Endothelial cell of coronary artery (primary cell): Measurements from ENCODE around the gene ATP6V1C2. TPM values are rescaled to one million over a fixed set of nuclear protein-coding genes. Genes with fewer than 3 reads are reported as not detected.

Source experiments
- total RNA-seq: library from RNA; depleted of rRNA; stranded (reverse); fragments of >200 nt; gene quantifications from 2 replicates; pipeline ENCODE4 v1.2.3, GENCODE V29; 2014

ATP6V1C2 gene, protein sequence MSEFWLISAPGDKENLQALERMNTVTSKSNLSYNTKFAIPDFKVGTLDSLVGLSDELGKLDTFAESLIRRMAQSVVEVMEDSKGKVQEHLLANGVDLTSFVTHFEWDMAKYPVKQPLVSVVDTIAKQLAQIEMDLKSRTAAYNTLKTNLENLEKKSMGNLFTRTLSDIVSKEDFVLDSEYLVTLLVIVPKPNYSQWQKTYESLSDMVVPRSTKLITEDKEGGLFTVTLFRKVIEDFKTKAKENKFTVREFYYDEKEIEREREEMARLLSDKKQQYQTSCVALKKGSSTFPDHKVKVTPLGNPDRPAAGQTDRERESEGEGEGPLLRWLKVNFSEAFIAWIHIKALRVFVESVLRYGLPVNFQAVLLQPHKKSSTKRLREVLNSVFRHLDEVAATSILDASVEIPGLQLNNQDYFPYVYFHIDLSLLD
- not detected in 2 replicates for total RNA-seq

DNA sequence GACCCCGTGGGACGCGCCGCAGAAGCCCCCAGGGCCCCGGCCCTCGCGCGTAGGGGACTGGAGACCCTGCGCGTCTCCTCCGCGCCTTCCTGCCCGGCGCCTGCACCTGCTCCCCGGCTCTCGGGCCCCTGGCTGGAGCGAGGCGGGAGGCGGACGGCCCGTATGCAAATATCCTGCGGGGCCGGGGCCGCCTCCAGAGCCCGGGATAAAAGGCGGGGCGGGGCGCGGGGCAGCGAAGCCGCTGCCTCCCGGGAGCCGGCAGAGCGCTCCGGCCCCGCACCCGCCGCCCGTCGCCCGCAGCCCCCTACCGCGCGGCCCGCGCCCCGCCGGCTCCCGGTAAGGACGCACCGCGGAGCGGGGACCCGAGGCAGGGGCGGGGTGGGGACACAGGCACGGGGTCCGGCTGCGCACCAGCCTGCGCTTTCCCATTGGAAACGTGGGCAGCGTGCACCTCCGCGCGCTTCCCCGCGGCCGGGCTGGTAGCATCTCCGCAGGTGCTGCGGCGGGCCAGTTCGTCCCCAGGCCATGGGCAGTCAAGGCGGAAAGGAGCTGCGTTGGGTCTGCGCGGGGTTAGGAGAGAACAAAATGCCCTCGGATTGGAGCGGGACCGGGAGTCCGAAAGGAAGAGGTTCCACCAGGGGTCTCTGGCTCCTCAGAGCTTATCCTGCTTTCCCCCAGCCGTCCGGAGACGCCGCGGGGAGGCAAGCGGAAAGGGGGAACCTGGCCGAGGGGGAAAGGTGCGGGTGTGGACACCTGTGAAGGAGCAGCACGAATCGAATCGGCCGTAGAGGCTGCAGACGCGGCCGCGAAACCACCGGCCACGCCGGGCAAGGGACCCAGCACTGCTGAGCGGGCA is at the start of gene ATP6V1C2:
Gene ATP6V1C2, plus strand, starts transcription at position 235 of the 856 bp plus-strand sequence. CDS start 1,220 bp downstream, outside the sequence.

DNA sequence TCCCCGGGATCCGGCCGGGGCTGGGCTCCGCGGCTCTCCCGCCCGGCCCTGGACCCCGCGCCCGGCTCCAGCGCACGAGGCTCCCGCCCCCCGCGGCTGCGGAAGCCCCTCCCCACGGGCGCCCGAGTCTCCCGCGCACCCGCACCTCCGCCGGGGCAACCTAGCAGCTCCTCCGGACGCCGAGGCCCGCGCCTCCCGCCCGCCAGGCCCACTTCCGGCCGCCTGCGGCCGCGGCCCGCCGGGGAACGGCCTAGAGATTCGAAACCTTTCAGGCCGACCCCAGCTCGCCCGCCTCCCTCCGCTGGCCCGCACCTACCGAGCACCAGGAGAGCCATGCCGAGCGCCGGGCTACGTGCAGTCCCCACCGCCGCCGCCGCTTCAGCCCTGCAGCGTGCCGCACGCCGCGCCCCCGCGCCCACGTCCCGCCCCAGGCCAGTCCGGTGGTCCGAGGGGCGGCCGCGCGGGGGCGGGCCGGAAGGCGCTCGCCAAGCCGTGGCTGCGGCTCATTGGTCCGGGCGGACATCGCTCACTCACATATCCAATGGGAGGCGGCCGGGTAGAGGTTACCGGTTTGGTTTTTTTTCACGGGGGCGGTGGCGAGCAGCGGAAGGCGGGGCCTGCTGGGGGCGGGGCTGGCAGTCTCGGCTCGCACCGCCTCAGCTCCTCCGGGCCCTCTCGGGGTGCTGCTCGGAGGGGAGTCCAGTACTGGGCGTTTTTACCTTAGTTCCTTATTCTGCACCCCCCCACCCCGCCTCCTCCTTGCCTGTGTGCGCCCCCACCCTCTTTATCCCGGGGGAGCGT is 91.1 kb downstream of the ATP6V1C2 start, which contains the start of gene PDIA6:
Gene PDIA6, minus strand, starts transcription at position 424 of the 801 bp plus-strand sequence. Its CDS starts 89 bp downstream, at position 335.

Other genes starting within 250 kb of the ATP6V1C2 start
- 23.4 and 29.9 TPM in 2 replicates for gene NOL10, start 31.7 kb upstream of the ATP6V1C2 start, total RNA-seq
- gene PDIA6, start 91.2 kb downstream of the ATP6V1C2 start, total RNA-seq, result 396 and 464 TPM in 2 replicates
- 0.09 and 1.9 TPM in 2 replicates for gene KCNF1, start 190.3 kb downstream of the ATP6V1C2 start, total RNA-seq